CD14-positive monocyte (primary cell): ENCODE measurements around the gene C8B. TPM values are rescaled to one million over a fixed set of nuclear protein-coding genes. Genes with fewer than 3 reads are reported as not detected.

Source experiments
- DNase-seq, 3 donors: peaks; one replicate each; pipeline ENCODE4 v3.0.0-alpha.2; 2011 to 2022
- H2AFZ ChIP-seq: 2 replicates; pipeline ENCODE4 v1.6.0; 2012; ENCODE audit warnings: mild to moderate bottlenecking, low read depth, low read length, inconsistent platforms; ENCODE audit not compliant: insufficient read depth, poor library complexity, severe bottlenecking
- H3K27ac ChIP-seq, 2 donors: 1 replicate in 1 of 2; 2 replicates in 1 of 2; pipeline ENCODE4 v1.5.1; 2012 to 2013; ENCODE audit warnings: low read length in 2 of 2, control low read depth in 1 of 2, inconsistent platforms in 1 of 2, low read depth in 1 of 2, mild to moderate bottlenecking in 1 of 2
- H3K27me3 ChIP-seq, 2 donors: one replicate each; pipeline versions ENCODE4 v1.6.0 to v1.6.1; 2011 to 2013; ENCODE audit warnings: low read length in 2 of 2; ENCODE audit not compliant: control insufficient read depth in 2 of 2, insufficient read depth in 2 of 2
- H3K36me3 ChIP-seq, 2 donors: replicated peaks in 1 of 2; 1 replicate in 1 of 2; 2 replicates in 1 of 2; pipeline versions ENCODE4 v1.5.1 to v1.6.1; 2012 to 2013; ENCODE audit warnings: low read length in 2 of 2, control low read depth in 1 of 2, inconsistent platforms in 1 of 2, mild to moderate bottlenecking in 1 of 2; ENCODE audit not compliant: insufficient read depth in 2 of 2, control insufficient read depth in 1 of 2
- H3K4me1 ChIP-seq, 2 donors: 1 replicate in 1 of 2; 2 replicates in 1 of 2; pipeline versions ENCODE4 v1.5.1 to v1.6.1; 2012 to 2013; ENCODE audit warnings: low read length in 2 of 2, control low read depth in 1 of 2, inconsistent platforms in 1 of 2, mild to moderate bottlenecking in 1 of 2, moderate library complexity in 1 of 2; ENCODE audit not compliant: insufficient read depth in 2 of 2, control insufficient read depth in 1 of 2
- H3K4me2 ChIP-seq: replicated peaks from 2 replicates; pipeline ENCODE3; 2012; ENCODE audit warnings: low read length, moderate library complexity, mild to moderate bottlenecking; ENCODE audit not compliant: poor library complexity, severe bottlenecking; ENCODE audit errors: extremely low read depth
- H3K4me3 ChIP-seq, 3 experiments: fragments of 200-600 bp in 1 of 3; sonication (generic) in 1 of 3; replicated peaks in 1 of 3; 1 replicate in 2 of 3; 2 replicates in 1 of 3; pipeline ENCODE4 v1.5.1; 2011 to 2013; ENCODE audit warnings: low read length in 3 of 3, mild to moderate bottlenecking in 3 of 3, control low read depth in 2 of 3, low read depth in 2 of 3, inconsistent platforms in 1 of 3, moderate library complexity in 1 of 3
- H3K79me2 ChIP-seq: 2 replicates; pipeline ENCODE4 v1.6.0; 2012; ENCODE audit warnings: mild to moderate bottlenecking, control low read depth, inconsistent platforms, low read length, moderate library complexity; ENCODE audit not compliant: insufficient read depth
- H3K9ac ChIP-seq: 2 replicates; pipeline ENCODE4 v1.6.0; 2017; ENCODE audit warnings: low read length, mild to moderate bottlenecking; ENCODE audit not compliant: insufficient read depth, poor library complexity, severe bottlenecking
- H3K9me3 ChIP-seq, 2 donors: replicated peaks in 1 of 2; 1 replicate in 1 of 2; 2 replicates in 1 of 2; pipeline versions ENCODE4 v1.5.1 to v1.6.1; 2012 to 2013; ENCODE audit warnings: low read length in 2 of 2, control low read depth in 1 of 2; ENCODE audit not compliant: control insufficient read depth in 1 of 2, insufficient read depth in 1 of 2
- H4K20me1 ChIP-seq: 2 replicates; pipeline ENCODE4 v1.6.0; 2012; ENCODE audit warnings: mild to moderate bottlenecking, low read length, control low read depth, moderate library complexity; ENCODE audit not compliant: insufficient read depth
- H3K27ac Mint-ChIP-seq, 7 donors: one replicate each; pipeline ENCODE4 v1.8.0; 2020; ENCODE audit warnings: mild to moderate bottlenecking in 7 of 7, mixed read lengths in 7 of 7, moderate library complexity in 6 of 7, inconsistent platforms in 2 of 7
- H3K27me3 Mint-ChIP-seq, 3 donors: one replicate each; pipeline ENCODE4 v1.8.0; 2021 to 2022; ENCODE audit warnings: low read depth in 3 of 3, mild to moderate bottlenecking in 3 of 3, mixed read lengths in 3 of 3, moderate library complexity in 3 of 3, inconsistent platforms in 1 of 3
- H3K36me3 Mint-ChIP-seq, 2 donors: one replicate each; pipeline ENCODE4 v1.8.0; 2020; ENCODE audit warnings: mixed read lengths in 2 of 2, inconsistent platforms in 1 of 2, mild to moderate bottlenecking in 1 of 2
- H3K4me1 Mint-ChIP-seq: one replicate; pipeline ENCODE4 v1.8.0; 2020; ENCODE audit warnings: mild to moderate bottlenecking, mixed read lengths
- H3K4me3 Mint-ChIP-seq, 2 donors: one replicate each; pipeline ENCODE4 v1.8.0; 2020; ENCODE audit warnings: mild to moderate bottlenecking in 2 of 2, mixed read lengths in 2 of 2, moderate library complexity in 1 of 2
- H3K9me3 Mint-ChIP-seq, 7 donors: one replicate each; pipeline ENCODE4 v1.8.0; 2020 to 2022; ENCODE audit warnings: mixed read lengths in 7 of 7, mild to moderate bottlenecking in 6 of 7, moderate library complexity in 6 of 7, inconsistent platforms in 2 of 7
- WGBS: methylation state at CpG from one replicate; pipeline ENCODE4 v1.1.5; 2013; ENCODE audit warnings: missing lambda C conversion rate; ENCODE audit not compliant: insufficient coverage; 5-methylcytosine and 5-hydroxymethylcytosine counted together
- intact Hi-C, 2 donors: fragments of 100-400 bp; cut with micrococcal nuclease; formaldehyde crosslinking; loops; one replicate each; pipeline versions ENCODE4 v1.15.0 to v1.15.1; 2023
- polyA plus RNA-seq, 3 donors: library from polyadenylated mRNA; depleted of rRNA in 1 of 3; unstranded in 2 of 3; stranded (reverse) in 1 of 3; fragments of 300-500 nt in 2 of 3; fragments of >200 nt in 1 of 3; fragmentation: Illumina TruSeq in 2 of 3; gene quantifications; 1 replicate in 2 of 3; 2 replicates in 1 of 3; pipeline ENCODE4 v1.2.3, GENCODE V29; 2012 to 2021
- TF ChIP-seq, protein P1 (sequence below): fragments of 200-600 bp; IDR thresholded peaks from one replicate; pipeline ENCODE4 v1.8.0; 2022; ENCODE audit warnings: antibody characterized with exemption, mild to moderate bottlenecking

The C8B gene
- polyA plus RNA-seq, 3 donors: not detected

DNA sequence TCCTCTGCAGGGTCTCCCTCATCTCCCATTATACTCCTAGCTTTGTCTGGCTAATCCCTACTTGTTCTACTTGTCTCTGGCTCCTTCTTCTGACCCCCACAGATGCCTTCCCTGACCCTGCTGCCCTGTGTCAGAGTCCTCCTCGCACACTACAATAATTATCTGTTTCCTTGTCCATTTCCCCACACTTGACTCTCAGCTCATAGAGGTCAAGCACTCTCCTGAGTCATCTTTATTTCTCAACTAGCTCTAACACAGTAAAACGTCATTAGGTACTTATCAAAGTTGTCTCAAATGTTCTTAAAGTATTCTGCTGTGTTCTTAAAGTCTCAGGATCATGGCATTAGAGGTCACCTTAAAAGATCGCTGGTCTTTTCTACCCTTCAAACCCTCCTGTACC, 64.1 kb downstream of the C8B start:
- intact Hi-C loops: no loop called here
- no peak overlapping the region for H3K27ac Mint-ChIP-seq
- WGBS: 69% methylated on average over 3 of the region's 3 CpGs

DNA sequence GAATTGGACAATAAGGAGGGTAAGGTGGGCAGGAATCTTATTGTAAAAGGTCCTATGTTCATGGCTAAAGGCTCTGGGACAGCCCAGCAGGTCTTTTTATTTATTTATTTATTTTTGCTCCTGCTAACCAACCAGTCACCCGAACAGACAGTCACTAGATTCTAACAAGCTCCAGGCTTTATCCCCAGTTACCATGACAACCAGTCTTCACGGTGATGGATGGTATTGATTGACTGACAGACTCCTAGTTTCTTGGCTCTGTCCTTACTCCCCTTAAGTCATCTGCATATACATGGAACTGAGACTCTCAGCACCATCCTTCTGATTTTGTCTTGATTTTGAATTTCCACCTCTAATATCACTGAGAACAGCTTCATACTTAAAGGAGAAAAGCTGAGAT, 66.9 kb downstream of the C8B start:
- WGBS: no CpG with 5 or more reads among the region's 2 CpGs
- Mint-ChIP-seq H3K36me3 (no peaks in the 10 kb centered on the region), H3K4me1 (no peaks in the 10 kb centered on the region), H3K9me3 (peaks cover 0 to 6% (median 2%) of the 10 kb centered on the region in 7 donors), H3K27ac (no peak overlapping the region), H3K4me3 (no peak overlapping the region), H3K27me3 (peaks cover 0 to 5% (median 4%) of the 10 kb centered on the region in 3 donors)
- H2AFZ ChIP-seq: no peak overlapping the region
- H3K27me3 ChIP-seq: peaks cover 0 to 2% of the 10 kb centered on the region in 2 donors
- TF ChIP-seq, protein P1, sequence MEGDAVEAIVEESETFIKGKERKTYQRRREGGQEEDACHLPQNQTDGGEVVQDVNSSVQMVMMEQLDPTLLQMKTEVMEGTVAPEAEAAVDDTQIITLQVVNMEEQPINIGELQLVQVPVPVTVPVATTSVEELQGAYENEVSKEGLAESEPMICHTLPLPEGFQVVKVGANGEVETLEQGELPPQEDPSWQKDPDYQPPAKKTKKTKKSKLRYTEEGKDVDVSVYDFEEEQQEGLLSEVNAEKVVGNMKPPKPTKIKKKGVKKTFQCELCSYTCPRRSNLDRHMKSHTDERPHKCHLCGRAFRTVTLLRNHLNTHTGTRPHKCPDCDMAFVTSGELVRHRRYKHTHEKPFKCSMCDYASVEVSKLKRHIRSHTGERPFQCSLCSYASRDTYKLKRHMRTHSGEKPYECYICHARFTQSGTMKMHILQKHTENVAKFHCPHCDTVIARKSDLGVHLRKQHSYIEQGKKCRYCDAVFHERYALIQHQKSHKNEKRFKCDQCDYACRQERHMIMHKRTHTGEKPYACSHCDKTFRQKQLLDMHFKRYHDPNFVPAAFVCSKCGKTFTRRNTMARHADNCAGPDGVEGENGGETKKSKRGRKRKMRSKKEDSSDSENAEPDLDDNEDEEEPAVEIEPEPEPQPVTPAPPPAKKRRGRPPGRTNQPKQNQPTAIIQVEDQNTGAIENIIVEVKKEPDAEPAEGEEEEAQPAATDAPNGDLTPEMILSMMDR: no peak
- intact Hi-C loops: no loop called here
- H3K36me3 ChIP-seq: no peaks in the 10 kb centered on the region
- H3K4me3 ChIP-seq: no peak overlapping the region
- H3K4me1 ChIP-seq: no peaks in the 10 kb centered on the region
- H3K79me2 ChIP-seq: no peaks in the 10 kb centered on the region
- no peak for DNase-seq
- H3K9me3 ChIP-seq: no peaks in the 10 kb centered on the region
- no peaks in the 10 kb centered on the region for H4K20me1 ChIP-seq
- no peak overlapping the region for H3K27ac ChIP-seq
- H3K9ac ChIP-seq: no peak overlapping the region
- H3K4me2 ChIP-seq: no peak overlapping the region

More for the DNA sequence above, 64.1 kb downstream of the C8B start:
- TF ChIP-seq, protein P1: no peak
- no peaks in the 10 kb centered on the region for H4K20me1 ChIP-seq
- H3K79me2 ChIP-seq: no peaks in the 10 kb centered on the region
- no peaks in the 10 kb centered on the region for H3K36me3 ChIP-seq
- no peak overlapping the region for H3K4me2 ChIP-seq
- H3K27ac ChIP-seq: no peak overlapping the region
- Mint-ChIP-seq H3K36me3 (no peaks in the 10 kb centered on the region), H3K4me3 (no peak overlapping the region), H3K27me3 (peaks cover 0 to 10% (median 8%) of the 10 kb centered on the region in 3 donors), H3K9me3 (peaks cover 0 to 10% (median 2%) of the 10 kb centered on the region in 7 donors), H3K4me1 (no peaks in the 10 kb centered on the region)
- peaks cover 0 to 2% of the 10 kb centered on the region in 2 donors for H3K27me3 ChIP-seq
- DNase-seq: no peak
- H3K4me1 ChIP-seq: no peaks in the 10 kb centered on the region
- no peaks in the 10 kb centered on the region for H3K9me3 ChIP-seq
- no peak overlapping the region for H3K4me3 ChIP-seq
- no peak overlapping the region for H2AFZ ChIP-seq
- H3K9ac ChIP-seq: no peak overlapping the region
